Activated CD4-positive, alpha-beta T cell treated with anti-CD3 and anti-CD28 coated beads, Interleukin-2, amount 50 U/mL, for 48 hours (primary cell): ENCODE measurements around the gene PLXDC2.

Source experiments
- DNase-seq, 2 experiments: peaks; one replicate each; pipeline ENCODE4 v3.0.0-alpha.2; 2020

The PLXDC2 gene

DNA sequence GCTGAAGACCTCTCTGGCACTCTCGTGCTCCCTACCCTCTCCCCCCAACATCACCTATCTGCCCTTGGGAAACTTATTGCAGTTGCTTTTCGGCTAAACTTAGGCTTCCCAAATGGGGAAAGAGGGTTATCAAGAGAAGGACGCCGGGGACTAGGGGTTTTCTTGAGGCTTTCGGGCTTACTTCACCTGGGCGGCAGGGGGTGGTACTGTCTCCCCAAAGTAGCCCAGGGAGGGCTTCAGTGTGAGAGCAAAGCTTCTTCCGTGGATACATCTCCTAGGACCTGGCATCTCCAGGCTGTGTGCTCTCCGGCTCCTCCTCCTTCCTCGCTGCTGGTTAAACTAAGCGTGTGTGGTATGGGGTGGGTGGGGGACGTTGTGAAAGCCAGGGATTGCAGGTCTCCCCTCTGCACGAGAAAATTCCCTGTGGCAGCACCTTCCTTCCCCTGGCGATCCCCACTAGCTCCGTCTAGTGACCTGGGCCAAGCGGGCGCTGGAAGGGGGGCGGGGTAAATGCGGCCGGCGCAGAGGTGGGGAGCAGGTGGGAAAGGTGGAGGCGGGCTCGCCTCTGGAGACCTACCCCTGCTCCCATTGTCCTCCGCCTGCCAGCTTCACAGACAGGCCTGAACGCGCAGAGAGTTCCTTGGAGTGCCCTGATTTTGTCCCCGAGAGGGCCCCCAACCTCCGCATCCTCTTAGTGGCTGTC lies 1.1 kb downstream of the PLXDC2 start:
- no peak for DNase-seq

DNA sequence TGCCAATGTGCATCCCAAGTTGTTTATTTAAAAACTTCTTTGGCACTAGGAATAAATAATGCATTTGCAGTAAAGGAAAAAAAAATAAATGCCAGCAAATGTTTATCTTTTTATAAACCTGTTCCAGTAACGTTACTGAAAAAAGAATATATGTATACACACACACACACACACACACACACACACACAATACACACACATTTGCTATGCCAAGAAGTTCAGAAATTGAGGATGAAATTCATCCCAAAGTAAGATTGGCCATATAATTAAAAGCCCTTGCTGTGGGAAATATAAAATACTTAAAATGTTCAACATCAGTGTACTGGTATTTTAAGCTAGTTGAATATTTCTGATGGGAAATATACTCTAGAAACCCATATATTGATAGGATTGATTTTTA lies 2.6 kb downstream of the PLXDC2 start:
- DNase-seq, result no peak

DNA sequence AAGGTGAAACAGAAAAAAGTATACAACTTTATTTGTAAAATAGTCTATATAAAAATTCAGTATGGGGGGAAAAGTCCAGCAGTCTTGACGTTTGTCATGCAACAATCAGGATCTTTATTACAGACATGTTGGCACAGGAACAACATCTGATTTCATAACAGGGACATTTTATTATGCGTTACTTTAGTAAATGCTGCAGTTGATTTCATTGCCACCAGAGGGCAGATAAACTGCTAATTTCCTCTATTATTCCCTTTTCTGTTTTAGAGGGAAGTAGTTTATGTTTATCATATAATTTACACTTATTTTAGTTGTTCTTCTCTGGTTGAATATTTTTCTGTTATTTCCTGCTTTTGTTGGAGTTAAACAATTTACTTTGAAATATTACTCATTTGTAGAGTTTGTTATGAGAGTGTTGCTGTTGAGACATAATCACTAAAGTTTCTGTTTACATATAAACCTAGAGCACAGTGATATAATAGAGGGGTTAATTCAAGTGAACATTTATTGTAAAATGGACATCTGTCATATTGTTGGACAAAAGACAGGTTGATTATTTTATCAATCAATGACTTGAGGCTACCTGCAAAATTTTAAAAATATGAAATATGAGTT lies 3.3 kb downstream of the PLXDC2 start:
- no peak for DNase-seq

DNA sequence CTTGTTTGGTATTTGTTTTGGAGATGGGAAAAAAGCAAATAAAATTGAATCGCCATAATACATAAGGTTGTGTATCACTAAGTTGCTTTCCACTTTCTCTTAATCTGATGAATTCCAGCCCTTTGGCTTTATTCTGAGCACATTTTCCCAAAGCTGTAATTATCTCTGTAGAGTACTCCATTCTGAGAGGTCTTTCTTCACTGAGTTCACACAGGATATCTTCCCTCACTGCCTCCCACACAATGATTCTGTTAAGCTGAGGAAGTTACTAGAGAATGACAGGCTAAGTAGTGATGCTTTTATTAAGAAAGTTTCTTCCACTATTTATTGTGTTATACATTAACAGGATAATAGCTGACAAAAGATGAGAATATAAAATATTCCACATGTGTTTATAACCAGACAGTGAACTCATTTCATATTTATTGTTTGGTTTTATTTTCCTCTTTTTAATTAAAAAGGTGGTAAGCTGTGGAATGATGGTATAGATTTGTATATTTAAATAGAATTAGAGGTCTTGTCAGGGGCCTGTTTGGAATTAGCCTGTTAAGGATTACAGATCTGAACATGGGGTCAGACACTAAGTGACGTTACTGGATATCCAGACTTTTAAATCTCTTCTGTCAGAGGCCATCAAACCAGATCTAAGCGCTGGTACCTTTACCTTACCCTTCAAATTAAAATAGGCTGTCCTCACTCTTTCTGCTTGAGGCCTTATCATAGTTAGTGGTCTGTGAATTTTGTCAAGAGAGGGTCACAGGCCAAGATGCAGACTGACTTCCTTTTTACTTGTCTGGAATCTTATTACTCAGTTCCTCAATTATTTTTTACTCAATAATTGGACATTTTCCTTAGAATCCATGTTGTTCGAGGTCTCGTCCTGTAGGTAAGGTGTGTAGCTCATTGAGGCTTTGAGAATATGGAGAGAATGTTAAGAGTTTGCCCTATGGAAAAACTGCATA lies 8.4 kb downstream of the PLXDC2 start:
- DNase-seq, result no peak

DNA sequence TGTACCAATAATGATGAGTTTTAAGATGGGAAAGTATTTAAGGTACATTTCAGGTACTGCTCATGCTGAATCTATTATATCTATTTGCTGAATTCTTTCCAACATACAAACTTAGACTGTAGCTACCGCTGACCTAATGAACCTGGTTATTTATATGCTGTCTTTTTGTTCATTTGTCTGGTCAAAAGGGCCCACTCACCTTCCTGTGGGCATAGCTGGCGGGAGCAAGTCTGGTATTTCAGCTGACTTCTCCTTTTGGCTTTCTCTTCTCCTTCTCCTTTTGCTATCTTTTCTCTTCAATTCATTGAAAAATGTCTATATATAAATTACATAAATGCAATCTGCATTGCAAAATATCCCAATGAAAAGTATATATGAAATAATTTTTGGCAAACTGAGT lies 9.5 kb downstream of the PLXDC2 start:
- no peak for DNase-seq

DNA sequence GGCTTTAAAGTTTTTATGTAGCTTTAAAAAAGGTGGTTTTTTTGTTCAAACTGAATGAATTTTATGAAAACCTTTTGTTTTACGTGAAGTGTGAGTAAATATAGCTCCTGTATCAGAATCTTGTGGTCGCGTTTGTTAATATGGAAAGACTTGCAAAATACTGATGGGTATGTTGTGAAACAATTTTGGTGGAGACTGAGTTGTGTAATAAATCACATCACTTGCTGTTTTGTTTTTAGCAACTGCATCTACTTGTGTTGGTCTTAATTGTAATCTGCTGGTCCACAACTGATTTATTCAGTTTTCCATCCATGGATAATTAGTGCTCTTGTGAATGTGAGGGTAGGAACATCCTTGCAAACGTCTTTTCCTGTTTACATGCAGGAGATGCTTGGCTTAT lies 10.5 kb downstream of the PLXDC2 start:
- no peak for DNase-seq

DNA sequence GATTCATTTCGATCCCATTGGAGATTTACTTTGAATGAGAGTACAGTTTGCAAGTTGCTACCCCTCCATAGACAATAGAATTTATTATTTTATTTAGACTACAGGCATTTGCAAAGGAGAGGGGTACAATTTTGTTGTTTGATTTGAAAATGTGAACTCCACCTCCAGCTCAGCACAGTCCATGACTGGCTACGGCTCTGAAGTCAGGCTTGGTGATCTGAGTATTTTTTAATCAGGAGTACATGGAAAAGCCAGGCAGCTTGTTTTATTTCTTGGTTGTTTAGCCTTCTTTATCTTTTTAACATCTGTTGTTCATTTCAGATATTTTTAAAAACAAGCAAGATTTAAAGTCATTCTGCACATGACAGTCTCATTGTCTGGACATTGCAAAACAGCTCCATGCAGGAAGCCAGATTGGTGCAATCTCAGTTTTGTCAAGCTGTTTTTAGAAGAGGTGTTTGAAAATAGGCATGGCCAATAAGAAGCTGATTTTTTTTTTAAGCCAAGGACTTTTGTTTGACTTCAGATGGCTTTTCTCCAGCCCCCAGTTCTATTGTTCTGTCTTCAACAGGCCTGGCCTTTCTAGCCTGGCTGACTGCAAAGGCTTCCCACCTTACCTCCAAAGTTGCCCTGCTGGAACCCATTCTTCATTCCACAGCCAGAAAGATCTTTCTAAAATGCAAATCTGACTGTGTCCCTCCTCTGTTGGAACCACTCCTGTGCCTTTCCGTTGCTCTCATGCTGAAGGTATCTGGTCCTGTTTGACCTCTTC lies 12.2 kb downstream of the PLXDC2 start:
- no peak for DNase-seq

DNA sequence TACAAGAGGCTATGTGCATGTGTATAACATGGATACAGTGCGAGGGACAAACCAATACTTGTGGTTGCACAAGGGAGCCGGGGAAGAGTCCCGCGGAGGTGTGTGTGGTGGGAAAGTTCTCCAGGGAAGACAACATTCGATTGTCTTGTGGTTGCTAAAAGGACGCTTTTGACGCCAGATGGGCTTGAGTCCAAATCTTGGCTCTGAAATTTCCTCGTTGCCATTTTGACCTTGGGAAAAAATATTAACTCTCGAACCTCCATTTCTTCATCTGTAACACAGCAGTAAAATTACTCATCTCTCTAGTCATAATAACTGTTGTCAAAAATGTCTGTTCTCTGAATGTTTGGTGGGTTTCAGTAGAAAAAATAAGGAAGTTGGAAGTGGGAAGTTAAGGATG lies 16.5 kb downstream of the PLXDC2 start:
- DNase-seq, result no peak

DNA sequence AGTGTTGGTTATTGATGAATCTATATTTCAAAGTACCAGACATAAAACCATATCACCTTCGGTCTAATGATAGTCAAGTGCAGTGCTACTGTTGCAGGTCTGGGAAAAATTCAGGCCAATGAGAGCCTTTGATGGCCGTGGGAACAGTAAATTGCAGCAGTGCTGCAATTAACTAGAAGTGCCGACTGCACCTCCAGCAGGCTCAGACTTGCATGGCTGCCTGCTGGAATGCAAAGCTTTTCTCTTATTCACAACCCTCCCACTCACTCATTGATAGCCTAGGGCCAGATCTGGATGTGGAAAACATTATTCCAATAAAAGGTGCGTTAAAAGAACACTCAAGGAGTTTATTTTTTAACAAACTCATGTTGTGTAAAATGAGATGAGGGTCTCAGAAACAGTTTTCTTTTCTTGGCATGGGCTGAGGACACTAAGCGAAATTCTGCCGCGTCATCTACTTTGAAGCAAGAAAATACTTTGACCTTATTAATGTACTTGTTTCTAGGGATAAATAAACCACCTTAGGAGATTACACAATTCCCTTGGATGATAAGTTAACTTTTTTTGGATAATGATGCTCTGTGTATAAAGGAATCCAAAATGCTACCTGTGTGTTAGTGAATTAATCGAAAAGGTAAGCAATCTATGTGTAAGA lies 17.1 kb downstream of the PLXDC2 start:
- DNase-seq, result no peak

DNA sequence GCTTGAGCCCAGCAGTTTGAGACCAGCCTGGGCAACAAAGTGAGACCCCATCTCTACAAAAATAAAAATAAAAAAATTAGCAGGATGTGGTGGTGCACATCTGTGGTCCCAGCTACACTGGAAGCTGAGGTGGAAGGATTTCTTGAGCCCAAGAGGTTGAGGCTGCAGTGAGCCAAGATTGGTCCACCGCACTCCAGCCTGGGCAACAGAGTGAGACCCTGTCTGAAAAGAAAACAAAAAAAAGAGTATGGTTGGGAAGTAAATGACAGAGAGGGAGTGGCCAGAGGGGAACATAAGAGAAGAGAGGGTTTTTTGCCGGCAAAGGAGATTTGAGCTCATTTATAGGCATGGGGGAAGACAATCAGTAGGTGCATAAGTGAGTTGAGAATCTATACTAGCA lies 19.7 kb downstream of the PLXDC2 start:
- no peak for DNase-seq

DNA sequence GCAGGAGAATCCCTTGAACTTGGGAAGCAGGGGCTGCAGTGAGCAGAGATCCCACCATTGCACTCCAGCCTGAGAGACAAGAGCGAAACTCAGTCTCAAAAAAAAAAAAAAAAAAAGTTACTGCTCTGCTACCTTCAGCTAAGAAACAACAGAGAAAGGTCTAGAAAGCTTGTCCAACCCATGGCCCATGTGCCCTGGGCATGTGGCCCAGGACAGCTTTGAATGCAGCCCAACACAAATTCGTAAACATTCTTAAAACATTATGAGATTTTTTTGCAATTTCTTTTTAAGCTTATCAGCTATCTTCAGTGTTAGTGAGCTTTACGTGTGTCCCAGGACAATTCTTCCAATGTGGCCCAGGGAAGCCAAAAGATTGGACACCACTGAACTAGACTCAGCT lies 22.9 kb downstream of the PLXDC2 start:
- DNase-seq, result no peak

DNA sequence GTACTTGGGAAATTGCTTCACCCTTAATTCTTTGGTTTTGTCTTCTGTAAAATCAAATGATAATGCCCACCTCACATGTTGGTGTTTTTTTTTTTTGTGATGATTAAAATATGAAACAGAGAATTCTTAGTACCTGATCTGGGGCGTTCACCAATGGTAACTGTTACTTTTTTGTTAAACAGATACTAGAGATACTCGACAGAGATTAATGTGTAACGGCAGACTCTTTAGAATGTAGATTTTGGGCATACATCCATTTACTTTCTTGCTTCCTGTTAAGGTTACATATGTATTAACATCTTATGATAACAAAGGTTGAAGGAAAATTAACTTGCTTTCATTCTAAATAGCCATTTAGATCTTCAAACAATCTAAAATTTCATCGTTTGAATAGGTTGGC lies 23.3 kb downstream of the PLXDC2 start:
- DNase-seq, result no peak

DNA sequence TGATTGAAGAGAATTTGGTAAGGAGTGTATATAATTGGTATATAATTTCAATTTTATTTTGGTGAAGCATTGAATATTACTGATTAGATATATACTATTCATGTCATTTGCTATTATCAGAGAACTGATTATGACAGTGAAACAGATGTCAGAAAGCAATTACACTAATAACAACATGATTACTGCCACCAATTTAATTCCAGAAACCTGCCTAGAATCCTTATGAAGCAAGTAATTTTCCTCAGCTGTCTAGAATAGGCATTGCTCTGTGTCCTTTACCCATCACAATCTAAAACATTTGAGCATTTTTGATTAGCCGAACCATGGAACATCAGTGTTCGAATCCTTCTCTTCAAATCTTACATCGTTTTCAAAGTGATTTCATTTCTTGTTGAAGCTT lies 24.5 kb downstream of the PLXDC2 start:
- DNase-seq, result no peak

DNA sequence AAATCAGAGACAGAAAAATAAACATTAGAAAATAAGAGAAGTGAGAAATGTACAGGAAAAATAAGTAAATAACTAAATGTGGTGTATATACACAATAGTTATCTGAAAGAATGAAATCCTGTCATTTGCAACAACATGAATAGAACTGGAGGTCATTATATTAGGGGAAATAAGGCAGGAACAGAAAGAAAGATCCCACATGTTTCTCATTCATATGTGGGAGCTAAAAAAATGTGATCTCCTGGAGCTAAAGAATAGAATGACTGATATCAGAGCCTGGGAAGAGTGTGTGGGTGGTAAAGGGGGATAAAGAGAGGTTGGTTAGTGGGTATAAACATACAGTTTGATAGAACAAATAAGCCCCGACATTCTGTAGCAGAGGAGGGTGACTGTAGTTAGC lies 27.3 kb downstream of the PLXDC2 start:
- DNase-seq, result no peak

DNA sequence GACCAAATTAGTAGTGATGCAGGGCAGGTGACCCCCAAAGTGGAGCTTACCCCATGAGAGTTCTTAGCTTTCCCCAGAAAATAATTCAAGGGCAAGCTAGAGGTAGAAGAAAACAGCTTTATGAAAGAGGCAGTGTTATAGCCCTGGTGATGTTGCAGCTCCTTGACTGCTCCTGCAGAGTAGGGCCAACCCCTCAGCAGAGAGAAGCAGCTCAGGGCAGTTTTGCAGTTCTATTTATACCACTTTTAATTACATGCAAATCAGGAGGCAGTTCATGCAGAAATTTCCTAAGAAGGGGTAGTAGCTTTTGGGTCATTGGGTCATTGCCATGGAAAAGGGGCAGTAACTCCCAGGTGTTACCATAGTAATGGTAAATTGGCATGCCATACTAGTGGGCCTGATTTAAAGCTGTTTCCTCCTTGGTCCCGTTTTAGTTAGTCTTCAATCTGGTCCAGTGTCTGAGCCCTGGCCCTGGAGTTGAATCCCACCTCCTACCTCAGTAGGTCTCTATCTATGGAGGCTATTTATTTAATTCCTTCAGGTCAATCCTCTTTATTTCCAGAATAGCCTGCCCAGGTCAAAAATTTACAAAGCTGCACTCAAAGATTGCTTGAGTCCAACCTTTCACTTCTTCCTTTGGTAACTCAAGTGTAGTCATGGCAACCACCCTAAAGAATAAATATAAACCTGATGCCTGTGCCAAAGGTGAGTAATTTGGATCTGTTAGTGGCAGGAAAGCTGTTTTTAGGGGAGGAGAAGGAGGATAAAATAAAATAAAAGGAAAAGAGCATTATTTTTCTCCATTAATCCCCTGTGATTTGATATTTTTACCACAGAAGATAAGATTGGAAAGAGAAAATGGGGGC lies 29.5 kb downstream of the PLXDC2 start:
- no peak for DNase-seq

DNA sequence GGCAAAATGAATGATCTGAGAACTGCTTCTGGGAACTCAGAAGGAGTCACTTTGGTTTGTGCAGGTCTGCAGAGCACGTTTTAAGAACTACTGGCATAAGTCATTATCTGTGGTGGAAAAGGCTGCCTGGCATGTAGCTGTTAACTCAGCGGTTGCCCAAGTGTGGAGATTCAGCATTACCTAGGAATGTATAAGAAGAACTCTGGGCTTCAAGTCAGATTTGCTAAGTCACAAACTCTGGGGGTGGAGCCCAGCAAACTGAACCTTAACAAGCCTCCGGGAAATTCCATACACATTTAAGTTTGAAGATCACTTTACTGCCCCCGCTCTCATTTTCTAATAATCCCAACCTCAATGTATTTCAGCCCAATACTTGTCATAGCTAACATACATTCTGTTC lies 31.1 kb downstream of the PLXDC2 start:
- no peak for DNase-seq

DNA sequence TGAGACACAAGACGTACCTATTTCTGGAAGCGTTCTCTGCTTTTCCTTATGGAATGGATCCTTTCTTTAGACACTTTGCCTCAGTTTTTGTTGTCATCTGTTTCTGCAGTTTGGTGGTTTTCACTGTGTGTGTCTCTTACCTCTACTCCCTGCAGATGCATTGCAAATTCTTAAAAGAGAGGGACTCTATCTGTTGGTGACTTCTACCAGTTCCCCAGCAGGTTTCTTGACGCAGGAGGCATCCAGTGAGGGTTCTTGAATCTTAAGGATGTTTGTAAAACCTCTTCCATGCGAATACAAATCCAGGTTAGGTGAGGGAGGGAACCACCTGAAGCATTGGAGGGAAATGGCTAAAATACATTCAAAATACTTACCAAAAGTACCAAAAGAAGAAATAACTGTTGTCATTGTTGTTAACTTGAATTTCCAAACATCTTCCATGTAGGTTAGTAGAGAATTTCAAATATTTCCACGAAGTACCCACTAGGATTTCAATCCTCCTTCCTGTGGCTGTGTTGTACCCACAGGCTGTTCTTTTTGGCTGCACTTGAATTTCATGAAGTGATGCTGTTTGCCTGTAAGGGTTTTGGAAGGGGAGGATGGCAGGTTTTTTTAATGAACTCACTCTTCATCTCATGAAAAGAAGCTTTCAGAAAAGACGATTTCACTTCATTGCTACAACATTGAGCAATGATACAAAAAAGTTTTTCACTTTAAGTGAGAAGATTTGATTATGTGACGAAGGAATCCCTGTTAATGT lies 32.2 kb downstream of the PLXDC2 start:
- no peak for DNase-seq

DNA sequence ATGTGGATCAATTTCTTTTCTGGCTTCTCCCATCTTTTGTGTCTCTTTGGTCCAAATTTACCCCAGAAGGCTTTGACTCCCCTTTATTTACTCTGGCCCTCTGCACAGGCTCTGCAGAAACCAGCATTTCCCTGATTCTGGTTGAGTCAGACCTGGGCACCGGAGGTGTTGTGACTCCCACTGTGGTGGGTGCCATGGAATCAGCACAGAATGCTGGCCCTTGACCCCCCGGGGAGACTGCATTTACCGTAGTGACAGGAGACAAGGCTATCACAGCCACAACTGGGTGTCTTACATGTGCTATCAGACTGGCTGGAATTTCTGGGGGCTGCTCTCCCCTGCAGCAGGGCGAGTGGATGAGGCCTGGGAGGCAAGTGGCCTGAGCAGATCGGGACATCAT lies 37.6 kb downstream of the PLXDC2 start:
- DNase-seq, result no peak

DNA sequence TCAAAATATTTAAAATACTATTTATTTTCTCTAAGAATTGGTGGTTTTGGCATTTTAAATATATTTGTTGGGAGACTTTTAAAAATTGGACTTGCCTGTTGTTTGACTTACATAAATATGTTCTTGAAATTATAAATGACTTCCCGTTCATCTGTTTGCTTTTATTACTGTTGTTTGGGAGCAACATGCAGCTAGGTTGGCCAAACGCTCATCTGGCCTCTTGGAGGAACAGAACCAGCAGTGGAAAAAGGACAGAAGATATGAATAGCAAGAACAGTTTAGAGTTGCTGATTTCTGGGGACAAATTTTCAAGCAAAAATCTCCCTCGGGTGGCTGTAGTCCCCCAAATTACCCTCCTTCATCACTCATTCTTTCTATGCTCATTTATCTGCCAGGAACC lies 41.6 kb downstream of the PLXDC2 start:
- no peak for DNase-seq

DNA sequence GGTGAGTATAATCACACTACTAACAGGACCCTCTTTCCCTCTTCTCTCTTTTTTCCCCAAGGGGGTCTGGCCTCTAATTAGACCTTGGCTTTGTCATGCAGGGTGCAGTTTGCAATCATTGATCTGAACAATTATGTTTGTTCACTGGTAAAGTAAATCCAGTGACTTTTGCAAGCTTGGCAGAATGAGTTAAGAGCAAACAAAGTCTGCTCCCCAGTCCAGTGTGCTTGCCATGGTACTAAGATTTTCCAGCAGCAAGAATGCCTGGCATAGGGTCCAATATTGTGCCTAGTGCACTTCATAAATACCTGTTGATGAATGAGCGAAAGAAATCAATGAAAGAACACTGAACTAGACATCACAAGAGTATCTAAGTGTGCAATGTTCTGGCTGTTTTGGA lies 43.9 kb downstream of the PLXDC2 start:
- no peak for DNase-seq
